SW 1271 (cell line): ENCODE results near the gene CAMTA1.

Experiments
- DNase-seq, 2 experiments: peaks; one replicate each; lab custom pipeline; 2025; lab: John Stamatoyannopoulos, UW

Gene CAMTA1

DNA sequence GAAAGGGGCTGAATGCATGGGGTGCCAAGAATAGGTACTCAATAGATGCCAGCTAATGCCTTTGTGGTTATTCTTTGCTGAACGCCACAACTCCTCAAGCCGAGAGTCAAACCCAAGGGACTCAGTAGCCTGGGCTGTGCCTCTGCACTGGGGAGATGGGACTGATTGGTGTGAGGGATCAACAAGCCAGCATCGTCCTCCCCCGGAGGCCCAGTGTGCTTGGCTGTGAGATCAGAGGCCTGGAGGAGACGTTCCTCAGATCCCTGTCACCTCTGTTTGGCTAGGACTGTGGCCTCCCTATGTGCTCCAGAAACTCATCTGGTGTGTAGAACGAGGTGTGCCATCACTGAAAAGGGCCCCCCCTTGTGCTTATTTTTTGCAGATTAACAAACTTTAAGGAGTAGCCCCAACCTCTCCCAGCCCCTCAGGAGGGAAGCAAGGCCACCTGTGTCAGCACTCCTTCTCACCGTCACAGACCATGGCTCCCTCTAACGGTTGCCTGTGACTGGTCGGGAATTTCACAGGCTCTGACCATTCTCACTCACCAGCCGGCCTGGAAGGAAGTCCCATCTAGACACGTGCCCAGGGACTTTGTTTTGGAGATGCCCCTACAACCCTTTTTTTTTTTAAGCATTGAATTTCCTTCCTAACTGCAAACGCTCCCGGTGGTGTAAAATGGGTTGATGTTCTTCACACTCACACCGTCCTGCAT, 791.8 kb downstream of the CAMTA1 start:
- DNase-seq: no peak

DNA sequence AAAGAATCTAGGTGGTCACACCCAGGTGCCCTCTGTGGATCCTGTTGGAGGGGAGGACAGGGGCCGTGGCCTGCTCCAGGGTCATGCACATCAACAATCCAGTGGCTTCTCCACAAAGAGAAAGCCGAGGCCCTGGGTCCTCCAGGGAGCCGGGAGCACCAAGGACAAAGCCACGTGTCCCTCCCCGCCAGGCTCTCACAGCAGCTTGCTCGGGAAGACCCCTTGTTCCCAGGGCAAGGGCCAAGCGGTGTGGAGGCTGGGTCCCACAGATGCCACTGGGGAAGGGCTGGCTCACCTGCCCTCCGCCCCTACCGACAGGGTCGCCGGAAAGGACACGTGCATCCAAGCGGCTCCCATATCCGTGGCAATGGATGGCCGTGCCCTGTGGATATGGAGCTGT, 793.0 kb downstream of the CAMTA1 start:
- DNase-seq: no peak

DNA sequence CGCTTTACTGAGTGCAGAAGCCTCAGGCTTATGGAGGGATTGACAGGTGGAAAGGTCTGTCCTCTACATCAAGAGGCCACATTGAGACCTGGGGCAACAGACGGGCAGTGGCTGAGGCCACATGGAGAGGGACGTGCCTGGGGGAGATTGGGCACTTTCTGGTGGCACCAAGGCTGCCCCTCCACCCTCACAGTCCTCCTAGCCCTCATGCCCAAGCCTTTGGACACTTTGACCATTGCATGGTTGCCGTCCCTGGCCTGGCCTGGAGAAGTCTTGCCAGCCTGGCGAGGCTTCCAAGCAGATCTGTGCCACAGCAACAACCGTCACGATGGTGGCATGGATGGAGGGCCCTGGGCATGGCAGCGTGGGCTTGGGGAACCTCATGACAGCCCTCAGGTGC, 793.8 kb downstream of the CAMTA1 start:
- no peak for DNase-seq

DNA sequence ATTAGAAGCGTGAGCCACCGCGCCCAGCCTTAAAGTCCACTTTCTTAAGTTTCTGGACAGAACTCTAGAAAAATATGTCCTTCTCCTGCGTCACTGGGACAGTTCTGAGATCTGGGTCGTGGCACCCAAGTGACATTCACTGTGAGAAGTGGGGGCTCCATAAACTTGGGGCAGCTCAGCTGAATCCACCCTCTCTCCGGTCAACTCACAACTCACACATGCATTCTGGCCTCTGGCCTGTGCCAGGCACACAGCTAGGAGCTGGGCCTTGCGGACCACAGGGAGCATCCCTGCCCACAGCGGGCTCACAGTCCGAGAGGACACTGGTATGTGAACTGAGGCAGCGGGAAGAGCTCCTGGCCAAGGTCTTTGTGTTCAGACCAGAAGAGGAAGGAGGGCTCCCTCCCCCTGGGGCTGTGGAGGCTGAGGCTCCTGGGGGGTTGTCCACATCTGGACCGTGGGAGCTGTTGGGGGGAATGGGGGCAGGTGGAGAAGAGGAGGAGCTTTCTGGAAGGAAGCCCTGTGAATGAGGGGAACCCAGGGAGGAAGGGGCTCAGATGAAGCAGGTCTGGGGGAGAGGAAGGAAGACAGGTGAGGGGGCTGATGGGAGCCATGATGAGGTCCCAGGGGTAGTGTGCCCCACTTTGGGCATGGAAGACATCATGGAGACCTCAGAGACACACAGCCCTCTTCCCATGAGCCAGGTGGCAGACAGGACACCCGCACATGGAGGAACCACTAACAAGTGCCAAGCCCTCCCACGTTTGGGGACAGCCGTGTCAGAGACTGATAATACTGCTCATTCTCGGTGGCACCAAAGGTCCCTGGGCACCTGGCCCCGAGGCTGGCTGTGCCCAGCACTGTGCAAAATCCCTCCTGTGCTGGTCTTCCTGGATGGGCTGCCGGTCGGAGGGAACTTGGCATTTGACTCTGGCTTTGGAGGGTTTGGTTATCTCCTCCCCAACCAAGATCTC, 794.9 kb downstream of the CAMTA1 start:
- DNase-seq: no peak

GRCh38 chr1:7580923-7581753, 795.9 kb downstream of the CAMTA1 start:
- DNase-seq: no peak

DNA sequence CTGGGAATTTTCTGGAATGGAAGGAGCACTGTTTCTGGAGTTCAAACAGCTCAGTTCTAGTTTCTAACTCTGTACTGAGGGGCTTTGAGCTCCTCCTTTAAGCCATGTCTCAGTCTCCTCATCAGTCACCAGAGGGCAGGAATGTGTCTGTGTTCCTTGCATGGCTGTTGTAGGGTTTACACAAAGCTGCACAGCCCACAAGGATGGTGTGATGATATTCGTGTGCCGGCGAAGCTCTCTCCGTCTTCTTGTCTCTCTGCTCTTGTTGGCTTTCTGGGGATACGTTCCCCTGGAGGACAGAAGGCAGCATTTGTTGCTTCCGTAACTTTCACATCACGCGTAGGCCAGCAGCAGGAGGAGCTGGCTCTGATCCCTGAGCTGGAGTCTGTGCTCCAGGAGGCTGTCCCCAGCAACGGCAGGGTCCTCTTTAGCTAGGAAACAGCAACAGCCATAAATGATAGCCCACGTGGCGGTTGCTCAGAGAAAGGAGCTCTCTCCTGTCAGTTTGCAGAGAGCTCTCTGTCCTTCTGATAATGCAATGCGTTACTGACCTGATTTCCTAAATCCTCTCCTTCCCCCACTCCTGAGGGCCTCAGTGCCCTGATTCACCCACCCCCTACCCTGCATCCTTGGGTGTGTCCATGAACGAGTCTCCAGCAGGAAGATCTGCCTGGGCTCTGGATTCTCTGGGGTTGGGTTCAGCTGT, 796.7 kb downstream of the CAMTA1 start:
- no peak for DNase-seq

- no peak for DNase-seq
Measured at GRCh38 chr1:7582460-7582972, 797.3 kb downstream of the CAMTA1 start.

DNA sequence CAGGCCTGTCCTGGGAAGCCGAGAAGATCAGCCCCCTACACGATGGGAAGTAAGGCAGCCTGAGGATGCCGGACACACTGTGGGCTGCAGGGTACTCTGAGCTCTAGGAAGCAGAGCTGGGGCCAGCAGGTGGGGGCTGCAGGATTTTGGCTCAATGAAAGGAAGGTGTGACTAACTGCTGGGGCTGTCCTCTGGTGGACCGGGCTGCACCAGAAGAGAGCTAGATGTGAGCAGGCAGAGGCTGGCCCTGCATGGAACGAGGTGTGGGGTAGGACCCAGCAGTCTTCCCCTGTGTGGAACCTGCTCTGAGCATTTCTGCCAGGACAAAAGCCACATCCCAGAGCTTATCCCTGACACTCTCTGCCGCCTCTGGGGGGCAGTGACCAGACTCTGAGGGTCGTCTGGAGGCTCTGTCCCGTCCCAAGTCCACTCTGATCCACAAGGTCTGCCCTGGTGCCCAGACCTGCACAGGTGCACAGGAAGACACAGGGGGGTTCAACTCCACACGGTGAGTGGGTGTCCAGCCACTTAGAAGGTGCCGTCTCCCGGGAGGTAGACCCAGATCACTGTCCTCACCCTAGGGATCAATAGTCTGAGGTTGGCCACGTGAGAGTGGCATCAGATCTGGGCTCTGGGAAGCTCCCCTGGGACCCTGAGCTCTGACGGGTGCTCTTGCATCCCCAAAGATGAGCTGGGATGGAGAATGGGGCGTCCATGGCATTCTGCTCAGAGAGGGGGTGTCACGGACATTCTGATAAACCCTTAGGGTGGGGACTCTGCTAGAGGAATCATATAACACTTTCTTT, 798.2 kb downstream of the CAMTA1 start:
- DNase-seq: no peak

GRCh38 chr1:7584157-7584556, 798.9 kb downstream of the CAMTA1 start:
- DNase-seq: no peak

DNA sequence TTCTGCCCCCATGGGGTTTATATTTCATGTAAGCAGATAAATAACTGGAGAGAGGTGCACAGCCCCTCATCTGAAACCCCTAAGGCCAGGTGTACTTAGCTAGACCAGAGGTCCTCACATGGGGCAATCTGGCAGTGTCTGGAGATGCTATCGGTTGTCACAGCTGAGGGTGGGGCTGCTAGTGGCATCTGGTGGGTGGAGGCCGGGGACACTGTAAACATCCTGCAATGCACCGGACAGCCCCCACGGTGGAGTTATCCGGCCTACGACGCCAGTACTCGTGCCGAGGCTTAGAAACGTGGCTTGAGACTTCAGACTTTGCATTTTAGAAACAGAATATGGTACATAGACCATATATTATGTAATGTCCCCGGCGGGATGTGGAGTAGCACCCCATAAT, 799.4 kb downstream of the CAMTA1 start:
- DNase-seq: no peak

- DNase-seq: no peak
Measured at GRCh38 chr1:7585216-7585907, 800.1 kb downstream of the CAMTA1 start.

- no peak for DNase-seq
Measured at GRCh38 chr1:7586031-7586941, 801.0 kb downstream of the CAMTA1 start.

- DNase-seq: no peak
Measured at GRCh38 chr1:7587108-7587772, 802.0 kb downstream of the CAMTA1 start.

DNA sequence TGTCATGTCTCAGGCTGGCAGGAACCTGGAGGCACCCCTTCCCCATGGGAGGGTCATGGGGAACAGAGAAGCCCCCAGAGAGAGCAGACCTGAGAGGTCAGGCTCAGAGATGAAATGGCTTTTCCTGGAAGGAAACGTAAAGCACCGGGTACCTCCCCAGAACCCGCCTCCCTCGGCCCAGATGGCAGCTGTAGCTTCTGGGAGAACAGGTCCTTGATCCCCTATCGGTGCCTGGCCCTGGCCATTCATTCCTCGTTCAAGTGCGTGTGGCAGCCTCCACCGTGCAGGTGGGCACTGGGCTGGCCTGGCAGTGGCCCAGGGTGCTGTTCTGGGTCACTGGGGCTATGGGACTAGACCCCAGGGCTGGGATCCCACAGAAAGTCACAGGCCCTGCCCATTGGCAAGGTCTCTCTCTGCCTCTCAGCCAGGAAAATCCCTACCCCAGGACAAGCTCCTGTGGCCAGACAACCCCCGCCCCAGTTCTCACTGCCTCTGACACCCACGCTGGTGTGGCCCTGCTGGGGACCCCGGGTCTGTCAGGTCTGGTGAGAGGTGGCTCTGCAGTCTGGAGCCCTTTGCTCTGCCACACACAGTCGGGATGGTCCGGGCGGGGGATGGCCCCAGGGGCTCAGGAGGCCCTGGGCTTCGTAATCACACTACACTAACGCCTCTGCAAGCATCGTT, 802.7 kb downstream of the CAMTA1 start:
- no peak for DNase-seq

DNA sequence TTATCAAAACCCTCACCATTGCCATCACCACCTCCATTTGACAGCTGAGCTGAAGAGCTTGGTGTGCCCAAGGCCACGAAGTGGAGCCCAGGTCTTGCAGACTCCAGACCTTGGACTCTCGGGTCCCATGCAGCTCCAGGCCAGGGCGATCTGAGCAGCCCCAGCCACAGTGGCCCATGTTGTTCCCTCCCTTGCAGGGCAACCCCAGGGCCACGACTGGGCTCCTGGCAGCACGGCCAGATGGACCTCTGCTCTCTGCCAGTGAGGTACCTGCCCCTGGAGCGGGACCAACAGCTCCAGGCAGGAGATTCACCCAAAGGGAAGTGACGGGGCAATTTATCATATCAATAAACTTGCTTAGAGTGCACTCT, 803.2 kb downstream of the CAMTA1 start:
- no peak for DNase-seq

GRCh38 chr1:7589080-7589735, 804.0 kb downstream of the CAMTA1 start:
- DNase-seq: no peak

- DNase-seq: no peak
Measured at GRCh38 chr1:7589774-7590425, 804.6 kb downstream of the CAMTA1 start.
